SW480 (cell line): ENCODE data around the gene ITGAX.

ENCODE experiments used
- DNase-seq: peaks from one replicate; pipeline ENCODE4 v3.0.0-alpha.2; 2016; ENCODE audit warnings: low spot score

Gene ITGAX

DNA sequence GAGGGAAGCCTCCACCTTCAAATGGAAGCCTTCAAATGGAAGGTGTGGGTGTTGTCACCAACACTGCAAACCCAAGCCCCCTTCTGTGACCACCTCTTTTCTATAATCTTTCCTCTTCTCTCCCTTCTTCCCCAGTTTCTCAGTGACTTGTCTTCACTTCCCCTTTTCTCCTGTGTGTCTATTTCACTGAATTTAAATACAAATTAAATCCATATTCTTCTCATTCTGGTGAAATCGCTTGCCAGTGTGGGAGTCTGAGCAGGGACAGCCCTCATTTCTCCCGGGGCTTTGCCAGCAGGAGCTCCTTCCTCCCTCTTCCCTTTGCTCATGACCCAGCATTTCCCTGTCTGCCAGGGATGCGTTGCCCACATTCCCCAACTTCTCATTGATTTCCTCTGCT, 6.4 kb upstream of the ITGAX start:
- no peak for DNase-seq

DNA sequence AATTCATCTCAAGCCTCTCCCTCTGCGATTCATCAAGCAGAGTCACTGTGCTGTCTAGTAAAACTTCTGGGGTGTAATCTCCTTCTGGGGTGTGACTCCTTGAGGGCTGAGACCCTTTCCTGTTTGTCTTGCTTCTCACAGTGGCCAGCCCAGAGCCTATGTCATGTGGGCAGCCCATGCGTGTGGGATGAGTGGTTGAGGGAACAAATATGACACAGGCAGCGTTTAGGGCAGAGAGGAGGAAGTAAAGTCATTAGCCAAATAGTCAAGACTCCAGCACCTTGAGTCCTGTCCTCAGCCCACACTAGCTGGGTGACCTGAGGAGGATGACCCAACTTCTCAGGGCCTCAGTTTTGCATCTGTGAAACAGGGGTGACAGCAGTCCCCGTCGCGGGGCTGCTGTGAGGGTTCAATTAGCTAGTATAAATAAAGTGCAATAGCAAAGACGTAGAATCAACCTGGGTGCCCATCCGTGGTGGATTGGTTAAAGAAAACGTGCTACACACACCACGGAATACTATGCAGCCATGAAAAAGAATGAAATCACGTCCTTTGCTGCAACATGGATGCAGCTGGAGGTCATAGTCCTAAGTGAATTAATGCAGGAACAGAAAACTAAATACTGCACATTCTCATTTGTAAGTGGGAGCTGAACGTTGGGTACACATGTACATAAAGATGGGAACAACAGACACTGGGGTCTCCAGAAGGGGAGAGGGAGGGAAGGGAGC, 4.5 kb upstream of the ITGAX start:
- DNase-seq = no peak

DNA sequence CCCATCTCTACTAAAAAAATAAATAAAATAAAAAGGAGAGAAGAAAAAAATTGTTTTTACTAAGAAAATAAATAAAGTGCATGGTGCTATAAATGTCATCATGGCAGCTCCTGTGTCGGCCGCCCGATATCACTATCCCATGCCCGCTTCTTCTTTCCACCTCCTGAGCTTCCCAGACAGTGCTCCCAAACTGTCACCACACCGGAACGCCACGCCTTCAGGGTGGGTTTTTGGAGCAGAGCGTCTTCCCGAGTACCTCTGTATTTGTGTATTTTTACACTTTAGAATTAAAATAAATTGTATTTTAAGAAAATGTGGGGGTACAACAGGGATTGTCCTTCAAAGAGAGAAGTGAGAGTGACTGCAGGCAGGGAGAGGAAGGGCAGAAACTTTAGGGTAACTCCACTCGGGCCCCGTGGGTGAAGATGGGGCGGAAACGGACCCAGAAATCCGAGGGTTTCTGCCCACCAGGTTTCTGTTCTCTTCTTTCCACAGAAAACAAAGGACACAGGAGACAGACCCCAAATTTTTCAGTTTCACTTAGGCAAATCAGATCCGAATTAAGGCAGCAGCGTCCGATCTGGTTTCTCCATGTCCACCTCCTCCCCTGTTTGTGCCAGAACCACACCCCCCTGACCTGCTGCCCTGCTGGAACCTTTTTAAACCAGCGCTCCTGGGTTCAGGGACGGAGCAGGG, 3.6 kb upstream of the ITGAX start:
- DNase-seq = no peak

DNA sequence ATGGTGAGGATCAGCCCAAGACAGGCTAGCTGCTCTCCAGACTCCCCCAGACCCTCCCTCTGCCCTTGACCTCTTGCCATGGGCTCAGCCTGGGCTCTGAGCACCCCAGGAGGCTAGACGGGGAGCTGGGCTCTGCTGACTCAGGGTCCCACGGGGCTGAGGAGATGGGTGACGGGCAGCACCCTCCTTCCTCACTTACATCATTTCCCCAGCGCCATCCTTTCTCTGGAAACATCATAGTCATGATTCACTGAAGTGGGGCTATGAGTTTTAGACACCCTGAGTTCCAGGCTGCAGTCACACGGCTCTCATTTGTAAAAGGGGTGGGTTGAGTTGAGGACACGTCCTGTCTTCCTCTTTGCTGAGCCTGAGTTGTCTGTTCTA, 3.0 kb upstream of the ITGAX start:
- no peak for DNase-seq

DNA sequence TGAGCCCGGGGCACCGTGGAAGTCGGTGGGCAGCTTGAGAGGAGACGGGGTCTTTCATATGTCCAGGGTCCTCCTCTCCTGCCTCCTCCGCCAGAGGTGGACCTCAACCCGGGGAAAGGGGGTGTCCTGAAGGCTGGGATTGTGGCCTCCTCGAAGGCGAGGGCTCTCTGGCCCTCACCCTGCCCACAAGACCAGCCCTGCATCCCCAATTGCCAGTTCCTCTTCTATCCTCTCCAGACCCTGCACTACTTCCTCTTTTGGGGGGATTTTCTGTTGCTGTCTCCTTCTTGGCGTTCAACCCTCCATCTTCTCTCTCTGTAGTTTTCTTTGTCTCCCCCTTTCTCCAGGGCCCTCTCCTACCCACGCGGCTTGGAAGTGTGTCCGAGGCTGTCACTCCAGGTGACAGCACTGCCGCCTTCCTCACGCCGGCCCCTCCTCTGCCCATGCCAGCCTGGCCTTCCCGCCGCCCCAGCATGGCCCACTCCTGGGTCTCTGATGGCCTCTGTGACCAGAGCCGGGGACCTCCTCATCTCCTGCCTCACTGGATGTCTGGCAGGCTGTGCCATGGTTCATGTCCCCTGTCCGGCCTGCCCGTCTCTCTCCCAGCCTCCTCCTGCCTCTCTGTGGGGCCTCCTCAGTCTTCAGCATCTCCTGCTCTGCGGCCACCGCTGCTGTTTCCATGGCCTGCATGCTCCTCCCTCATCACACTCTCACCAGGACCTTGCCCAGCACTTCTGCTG, 2.4 kb upstream of the ITGAX start:
- no peak for DNase-seq

DNA sequence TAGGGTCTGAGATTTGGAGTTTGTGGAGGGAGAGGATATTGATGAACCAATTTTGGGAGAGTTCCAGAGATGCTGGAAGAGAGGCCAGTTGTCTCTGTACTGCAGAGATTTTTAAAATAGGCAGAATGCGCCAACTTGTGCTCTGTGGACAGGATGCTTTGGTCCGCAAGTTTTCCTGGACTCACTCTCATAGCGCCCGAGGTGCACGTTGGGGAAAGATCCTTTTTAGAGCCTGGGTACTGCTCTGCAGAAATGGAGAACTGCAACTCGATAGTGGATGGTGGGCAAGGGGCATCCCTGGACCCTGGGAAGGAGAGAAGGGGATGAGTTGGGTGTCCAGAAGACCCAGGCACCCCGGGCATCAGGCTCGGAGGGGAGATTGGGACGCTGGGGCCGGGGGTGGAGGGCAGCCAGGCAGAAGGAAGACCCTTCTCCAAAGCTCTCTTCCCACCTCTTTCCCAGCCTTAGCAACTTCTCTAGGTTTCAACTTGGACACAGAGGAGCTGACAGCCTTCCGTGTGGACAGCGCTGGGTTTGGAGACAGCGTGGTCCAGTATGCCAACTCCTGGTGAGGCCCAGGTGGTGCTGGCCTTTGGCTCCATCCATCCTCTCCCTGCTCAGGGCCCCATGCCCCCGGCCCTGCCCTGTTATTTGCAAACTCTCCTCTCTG, 590 bp downstream of the ITGAX start:
- no peak for DNase-seq

DNA sequence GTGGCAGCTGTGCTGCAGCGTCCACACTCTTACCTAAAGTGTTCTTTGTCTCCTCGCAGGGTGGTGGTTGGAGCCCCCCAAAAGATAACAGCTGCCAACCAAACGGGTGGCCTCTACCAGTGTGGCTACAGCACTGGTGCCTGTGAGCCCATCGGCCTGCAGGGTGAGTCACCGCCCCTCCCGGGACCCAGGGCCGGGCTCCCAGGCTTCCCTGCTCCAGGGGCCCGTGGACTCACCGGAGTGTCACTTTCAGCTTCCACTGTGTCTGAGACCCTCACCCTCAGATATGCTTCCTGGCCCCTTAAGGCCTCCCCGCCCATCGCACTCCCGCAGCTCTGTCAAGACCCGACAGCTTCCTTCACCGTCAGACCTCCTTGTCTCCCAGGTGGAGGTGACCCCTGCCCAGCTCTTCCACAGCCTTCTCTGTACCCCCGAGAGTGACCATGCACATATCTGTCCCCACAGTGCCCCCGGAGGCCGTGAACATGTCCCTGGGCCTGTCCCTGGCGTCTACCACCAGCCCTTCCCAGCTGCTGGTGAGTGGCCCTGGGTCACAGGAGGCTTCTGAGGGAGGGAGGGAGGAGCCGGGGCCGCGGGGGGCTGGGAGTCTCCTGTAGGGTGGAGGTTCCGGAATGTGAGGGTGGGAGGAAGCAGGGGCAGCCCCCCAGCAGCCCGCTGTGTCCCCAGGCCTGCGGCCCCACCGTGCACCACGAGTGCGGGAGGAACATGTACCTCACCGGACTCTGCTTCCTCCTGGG, 1.8 kb downstream of the ITGAX start:
- no peak for DNase-seq

DNA sequence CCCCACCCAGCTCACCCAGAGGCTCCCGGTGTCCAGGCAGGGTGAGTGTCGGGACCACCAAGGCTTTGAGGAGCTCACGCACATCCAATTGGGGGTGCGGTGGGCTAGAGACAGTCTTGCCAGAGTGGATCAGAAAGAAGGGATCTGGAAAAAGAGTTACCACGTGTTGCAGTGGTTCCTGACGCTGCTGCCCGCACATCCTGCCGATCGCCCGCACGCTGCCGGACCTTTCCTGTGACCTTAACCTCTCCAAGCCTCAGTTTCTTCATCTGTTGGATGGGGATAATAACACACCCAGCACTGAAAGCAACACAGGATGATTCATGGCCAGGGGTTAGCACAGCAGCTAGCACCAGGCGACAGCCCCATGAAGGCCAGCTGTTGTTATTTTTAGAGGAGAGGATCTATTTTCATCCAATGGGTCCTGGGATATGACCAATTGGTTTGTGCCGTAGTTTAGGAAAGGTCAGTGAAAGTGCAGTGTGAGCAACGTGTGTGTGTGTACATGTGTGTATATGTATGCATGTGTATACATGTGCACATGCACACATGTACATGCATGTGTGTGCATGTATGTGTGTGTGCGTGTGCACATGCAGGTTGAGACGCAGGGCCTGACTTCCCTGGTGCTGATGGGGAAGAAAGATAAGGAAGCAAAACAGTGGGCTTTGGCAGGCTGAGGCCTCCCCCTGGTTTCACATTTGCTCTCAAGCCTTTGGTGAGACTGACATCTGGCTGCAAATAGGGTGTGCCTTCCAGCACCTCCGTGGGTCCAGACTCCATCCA, 2.5 kb downstream of the ITGAX start:
- DNase-seq = no peak

DNA sequence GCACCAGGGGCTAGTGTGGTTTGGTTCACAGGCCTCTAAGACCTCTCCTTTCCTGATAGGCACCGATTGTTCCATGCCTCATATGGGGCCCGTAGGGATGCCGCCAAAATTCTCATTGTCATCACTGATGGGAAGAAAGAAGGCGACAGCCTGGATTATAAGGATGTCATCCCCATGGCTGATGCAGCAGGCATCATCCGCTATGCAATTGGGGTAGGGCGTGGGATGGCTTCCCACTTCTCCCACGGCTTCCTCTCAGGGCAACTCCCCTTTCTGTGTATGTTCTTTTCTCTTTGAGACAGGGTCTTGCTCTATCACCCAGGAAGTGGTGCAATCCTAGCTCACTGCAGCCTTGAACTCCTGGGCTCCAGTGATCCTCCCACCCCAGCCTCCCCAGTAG, 5.3 kb downstream of the ITGAX start:
- no peak for DNase-seq

DNA sequence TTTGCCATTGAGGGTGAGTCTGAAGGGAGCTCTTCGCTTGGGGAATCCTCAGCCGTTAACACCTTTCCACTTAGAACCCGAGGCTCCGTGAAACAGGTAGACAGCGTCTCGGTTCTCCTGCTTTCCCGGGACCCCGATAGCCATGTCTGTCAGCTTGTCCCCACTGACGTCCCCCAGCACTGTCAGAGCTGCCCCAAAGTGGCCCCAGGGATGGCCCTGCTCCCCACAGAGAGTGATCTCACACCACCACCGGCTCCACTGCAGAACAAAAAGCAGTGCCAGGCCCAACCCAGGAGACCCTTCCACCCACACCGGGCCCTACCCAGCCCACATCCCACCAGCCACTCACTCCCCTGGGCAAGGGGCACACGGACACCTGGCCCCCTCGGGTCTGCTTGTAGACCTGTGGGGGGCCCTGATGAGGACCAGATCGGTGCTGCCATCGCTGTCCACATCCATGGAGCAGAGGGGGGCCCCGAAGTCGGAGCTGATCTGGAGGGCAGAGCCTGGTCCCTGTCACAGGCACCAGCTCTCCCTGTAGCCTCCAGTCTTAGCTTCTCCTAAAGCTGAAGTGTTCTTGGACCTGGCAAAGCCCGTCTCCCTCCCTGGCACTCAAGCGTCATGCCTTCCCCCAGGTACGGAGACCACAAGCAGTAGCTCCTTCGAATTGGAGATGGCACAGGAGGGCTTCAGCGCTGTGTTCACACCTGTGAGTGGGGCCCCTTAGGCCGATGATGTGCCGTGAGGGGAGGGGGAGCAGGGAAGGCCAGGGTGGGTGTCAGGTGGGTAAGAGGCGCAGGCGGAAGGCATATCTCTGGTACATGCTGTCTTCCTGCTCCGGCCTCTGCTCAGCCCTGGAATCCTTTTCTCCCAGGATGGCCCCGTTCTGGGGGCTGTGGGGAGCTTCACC, 6.5 kb downstream of the ITGAX start:
- no peak for DNase-seq

DNA sequence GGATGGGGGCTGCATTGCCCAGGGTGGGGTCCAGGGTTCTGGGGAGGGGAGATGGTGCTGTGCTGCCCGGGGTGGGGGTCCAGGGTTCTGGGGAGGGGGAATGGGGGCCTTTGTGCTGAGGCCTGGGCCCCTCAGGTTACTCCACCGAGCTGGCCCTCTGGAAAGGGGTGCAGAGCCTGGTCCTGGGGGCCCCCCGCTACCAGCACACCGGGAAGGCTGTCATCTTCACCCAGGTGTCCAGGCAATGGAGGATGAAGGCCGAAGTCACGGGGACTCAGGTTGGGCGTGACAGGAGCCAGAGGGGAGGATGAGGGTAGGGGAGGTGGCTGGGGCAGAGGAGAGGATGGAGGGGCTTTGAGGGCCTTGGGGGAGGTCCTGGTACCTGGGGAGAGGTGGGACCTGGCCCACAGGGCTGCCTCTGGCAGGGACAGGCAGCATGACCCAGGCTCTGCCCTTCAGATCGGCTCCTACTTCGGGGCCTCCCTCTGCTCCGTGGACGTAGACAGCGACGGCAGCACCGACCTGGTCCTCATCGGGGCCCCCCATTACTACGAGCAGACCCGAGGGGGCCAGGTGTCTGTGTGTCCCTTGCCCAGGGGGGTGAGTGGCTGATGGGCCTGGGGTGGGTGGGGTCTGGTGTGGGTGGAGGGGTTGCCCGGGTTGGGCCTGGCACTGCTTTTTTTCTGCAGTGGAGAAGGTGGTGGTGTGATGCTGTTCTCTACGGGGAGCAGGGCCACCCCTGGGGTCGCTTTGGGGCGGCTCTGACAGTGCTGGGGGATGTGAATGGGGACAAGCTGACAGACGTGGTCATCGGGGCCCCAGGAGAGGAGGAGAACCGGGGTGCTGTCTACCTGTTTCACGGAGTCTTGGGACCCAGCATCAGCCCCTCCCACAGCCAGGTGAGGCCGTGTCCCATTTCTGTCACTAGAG, 7.8 kb downstream of the ITGAX start:
- no peak for DNase-seq

DNA sequence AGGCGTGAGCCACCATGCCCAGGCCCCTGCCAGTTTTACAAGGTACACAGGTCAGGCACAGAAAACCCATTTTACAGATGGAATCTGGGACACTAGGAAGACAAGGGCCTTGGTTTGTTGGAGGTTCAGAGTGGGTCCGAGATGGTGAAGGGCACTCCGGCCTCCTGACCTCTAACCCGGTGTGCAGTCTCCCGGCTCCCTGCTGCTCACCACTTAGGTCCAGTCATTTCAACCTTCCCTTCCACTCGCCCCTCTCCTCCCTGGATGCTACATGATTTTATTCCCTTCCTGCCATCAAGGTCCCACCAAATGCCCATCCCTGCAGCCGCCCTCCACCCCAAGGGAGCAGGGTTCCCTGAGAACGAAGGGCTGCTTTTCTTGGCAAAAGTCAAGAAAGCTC, 8.7 kb downstream of the ITGAX start:
- DNase-seq = no peak

DNA sequence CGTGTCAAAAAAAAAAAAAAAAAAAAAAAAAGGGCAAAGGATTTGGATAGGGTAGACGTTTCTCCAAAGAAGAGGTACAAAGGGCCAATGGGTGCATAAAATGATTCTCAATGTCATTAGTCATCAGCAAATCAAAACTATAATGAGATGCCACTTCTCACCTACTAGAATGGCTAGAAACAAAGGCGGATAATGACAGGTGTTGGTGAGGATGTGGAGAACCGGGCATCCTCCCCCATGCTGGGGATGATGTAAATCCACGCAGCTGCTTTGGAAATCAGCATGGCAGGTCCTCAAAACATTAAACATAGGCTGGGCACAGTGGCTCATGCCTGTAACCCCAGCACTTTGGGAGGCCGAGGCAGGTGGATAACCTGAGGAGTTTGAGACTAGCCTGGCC, 9.4 kb downstream of the ITGAX start:
- DNase-seq = no peak

DNA sequence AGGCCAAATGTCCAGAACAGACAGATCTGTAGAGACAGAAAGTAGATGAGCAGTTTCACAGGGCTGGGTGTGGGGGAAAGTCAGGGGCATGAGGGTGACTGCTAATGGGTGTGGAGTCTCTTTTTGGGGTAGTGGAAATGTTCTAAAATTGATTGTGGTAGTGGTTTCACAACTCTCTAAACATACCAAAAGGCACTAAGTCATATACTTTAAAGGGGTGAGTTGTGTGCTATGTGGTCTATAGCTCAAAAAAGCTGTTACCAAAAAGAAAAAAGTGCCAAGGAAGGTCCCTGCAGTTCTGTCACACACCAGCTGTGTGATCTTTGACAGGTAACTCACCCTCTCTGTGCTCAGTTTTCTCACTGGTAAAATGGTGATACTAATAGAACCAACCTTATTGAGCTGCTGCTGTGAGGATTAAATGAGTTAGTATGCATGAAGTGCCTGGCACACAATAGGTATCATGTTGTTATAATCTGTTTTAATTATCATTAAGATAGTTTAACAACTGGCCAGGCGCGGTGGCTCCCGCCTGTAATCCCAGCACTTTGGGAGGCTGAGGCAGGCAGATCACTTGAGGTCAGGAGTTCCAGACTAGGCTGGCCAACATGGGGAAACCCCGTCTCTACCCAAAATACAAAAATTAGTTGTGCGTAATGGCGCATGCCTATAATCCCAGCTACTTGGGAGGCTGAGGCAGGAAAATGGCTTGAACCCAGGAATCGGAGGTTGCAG, 10.3 kb downstream of the ITGAX start:
- no peak for DNase-seq

DNA sequence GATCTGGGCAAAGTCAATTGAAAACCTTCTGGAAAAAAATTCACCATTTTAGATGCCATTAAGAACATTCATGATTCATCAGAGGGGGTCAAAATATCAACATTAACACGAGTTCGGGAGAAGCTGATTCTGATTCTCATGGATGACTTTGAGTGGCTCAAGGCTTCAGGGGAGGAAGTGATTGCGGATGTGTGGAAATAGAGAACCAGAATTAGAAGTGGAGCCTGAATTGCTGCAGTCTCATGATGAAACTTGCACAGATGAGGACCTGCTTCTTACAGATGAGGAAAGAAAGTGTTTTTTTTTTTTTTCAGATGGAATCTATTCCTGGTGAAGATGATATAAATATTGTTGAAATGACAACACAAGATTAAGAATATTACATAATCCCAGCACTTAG, 12.9 kb downstream of the ITGAX start:
- no peak for DNase-seq

DNA sequence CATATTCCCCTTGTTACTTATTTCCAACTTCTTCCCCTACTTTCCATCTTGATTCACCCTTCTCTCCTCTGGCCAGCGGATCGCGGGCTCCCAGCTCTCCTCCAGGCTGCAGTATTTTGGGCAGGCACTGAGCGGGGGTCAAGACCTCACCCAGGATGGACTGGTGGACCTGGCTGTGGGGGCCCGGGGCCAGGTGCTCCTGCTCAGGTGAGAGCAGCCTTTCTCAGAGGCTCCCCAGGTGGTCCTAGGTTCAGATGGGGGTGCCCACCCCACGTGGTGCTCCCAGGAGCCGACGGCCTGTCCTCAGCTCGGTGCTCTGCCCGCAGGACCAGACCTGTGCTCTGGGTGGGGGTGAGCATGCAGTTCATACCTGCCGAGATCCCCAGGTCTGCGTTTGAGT, 16.0 kb downstream of the ITGAX start:
- no peak for DNase-seq

DNA sequence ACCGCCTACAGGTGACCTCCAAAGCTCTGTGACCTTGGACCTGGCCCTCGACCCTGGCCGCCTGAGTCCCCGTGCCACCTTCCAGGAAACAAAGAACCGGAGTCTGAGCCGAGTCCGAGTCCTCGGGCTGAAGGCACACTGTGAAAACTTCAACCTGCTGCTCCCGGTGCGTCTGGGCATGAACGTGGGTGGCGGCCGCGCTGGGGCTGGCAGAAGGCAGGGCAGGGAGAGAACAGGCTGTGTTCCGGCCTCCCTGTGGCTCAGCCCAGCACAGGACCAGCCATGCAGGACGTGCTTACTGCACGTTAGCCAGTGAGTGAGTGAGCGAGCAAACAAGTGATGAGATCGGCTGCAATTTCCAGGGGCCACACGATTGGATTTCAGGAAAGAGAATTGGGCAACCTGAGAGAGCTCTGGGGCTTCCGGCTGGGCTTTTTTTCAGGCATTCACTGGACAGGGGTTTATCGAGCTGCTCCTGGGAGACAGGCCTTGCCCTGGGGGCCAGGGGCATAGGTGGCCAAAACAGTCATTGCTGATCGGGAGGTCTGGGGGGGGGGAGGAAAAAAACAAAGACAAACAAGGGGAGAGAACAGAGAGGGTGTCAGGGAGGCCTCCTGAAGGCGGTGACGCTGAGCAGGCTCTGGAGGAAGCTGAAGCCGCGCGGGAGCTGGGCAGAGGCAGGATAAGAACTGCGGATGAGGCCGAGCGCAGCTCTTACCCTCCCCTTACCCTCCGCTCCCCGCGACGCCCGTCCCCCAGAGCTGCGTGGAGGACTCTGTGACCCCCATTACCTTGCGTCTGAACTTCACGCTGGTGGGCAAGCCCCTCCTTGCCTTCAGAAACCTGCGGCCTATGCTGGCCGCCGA, 16.9 kb downstream of the ITGAX start:
- no peak for DNase-seq
